ENCODE data around the gene LYZL4.

LYZL4 gene

DNA sequence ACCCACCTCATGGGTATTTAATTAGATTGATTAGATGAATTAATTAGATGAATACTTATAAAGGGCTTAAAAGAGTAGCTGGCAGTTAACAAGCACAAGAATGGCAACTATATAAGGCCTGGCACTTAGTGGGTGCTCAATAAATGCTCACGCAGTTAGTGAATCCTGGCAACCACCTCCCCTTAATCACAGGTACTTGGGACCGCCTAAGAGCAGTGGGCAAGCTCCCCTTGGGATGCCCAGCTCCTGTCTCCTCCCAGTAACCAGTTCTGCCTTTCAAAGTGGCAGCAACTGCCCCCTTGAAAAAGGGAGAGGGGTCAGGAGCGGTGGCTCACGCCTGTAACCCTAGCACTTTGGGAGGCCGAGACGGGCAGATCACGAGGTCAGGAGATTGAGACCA lies 4.6 kb downstream of the LYZL4 start:
- Mint-ChIP-seq H3K36me3 (no peaks in the 10 kb centered on the region), H3K9me3 (peaks cover 4% of the 10 kb centered on the region), H3K4me1 (peaks cover 18% of the 10 kb centered on the region), H3K4me3 (no peak overlapping the region), H3K27me3 (no peaks in the 10 kb centered on the region), H3K27ac (no peak overlapping the region)

DNA sequence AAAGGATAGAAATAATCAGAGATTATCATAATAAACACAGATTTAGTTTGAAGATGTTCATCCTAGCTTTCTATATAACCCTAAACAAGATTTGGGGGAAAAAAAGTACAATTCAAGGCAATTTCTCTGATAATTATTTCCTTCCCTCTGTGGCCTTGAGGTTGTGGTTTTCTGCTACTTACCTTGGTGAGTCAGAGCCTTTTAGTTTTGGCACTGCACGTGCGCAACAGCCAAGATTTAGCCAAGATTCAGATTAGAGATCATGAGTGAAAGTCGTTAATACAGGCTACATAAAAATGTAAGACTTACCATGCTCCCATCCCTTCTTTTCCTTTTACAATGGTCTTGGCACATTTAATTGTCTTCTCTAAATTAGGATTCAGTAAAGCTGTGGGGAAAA lies 6.7 kb downstream of the LYZL4 start:
- no peak overlapping the region for H3K4me3 Mint-ChIP-seq
- H3K36me3 Mint-ChIP-seq, result no peaks in the 10 kb centered on the region
- peaks cover 4% of the 10 kb centered on the region for H3K9me3 Mint-ChIP-seq
- H3K4me1 Mint-ChIP-seq, result peaks cover 18% of the 10 kb centered on the region
- H3K27me3 Mint-ChIP-seq, result no peaks in the 10 kb centered on the region
- H3K27ac Mint-ChIP-seq, result no peak overlapping the region

GRCh38 chr3:42402394-42403096 lies 7.9 kb downstream of the LYZL4 start:
- Mint-ChIP-seq H3K27me3 (no peaks in the 10 kb centered on the region), H3K9me3 (peaks cover 4% of the 10 kb centered on the region), H3K4me3 (no peak overlapping the region), H3K36me3 (no peaks in the 10 kb centered on the region), H3K4me1 (peaks cover 21% of the 10 kb centered on the region), H3K27ac (no peak overlapping the region)

GRCh38 chr3:42398080-42398479 lies 12.3 kb downstream of the LYZL4 start:
- no peak overlapping the region for H3K4me3 Mint-ChIP-seq
- no peaks in the 10 kb centered on the region for H3K36me3 Mint-ChIP-seq

GRCh38 chr3:42397644-42398043 lies 12.8 kb downstream of the LYZL4 start:
- no peak overlapping the region for H3K4me3 Mint-ChIP-seq
- H3K27ac Mint-ChIP-seq, result no peak overlapping the region
- peaks cover 4% of the 10 kb centered on the region for H3K9me3 Mint-ChIP-seq
- H3K27me3 Mint-ChIP-seq, result no peaks in the 10 kb centered on the region
- H3K4me1 Mint-ChIP-seq, result peaks cover 26% of the 10 kb centered on the region
- no peaks in the 10 kb centered on the region for H3K36me3 Mint-ChIP-seq

More at GRCh38 chr3:42398080-42398479, 12.3 kb downstream of the LYZL4 start:
- no peak overlapping the region for H3K27ac Mint-ChIP-seq
- H3K27me3 Mint-ChIP-seq, result no peaks in the 10 kb centered on the region
- peaks cover 4% of the 10 kb centered on the region for H3K9me3 Mint-ChIP-seq
- peaks cover 24% of the 10 kb centered on the region for H3K4me1 Mint-ChIP-seq

- Mint-ChIP-seq H3K36me3 (no peaks in the 10 kb centered on the region), H3K4me1 (peaks cover 32% of the 10 kb centered on the region), H3K4me3 (no peak overlapping the region), H3K9me3 (no peaks in the 10 kb centered on the region), H3K27ac (no peak overlapping the region), H3K27me3 (no peaks in the 10 kb centered on the region)
Measured at GRCh38 chr3:42394579-42395288, 15.7 kb downstream of the LYZL4 start.

DNA sequence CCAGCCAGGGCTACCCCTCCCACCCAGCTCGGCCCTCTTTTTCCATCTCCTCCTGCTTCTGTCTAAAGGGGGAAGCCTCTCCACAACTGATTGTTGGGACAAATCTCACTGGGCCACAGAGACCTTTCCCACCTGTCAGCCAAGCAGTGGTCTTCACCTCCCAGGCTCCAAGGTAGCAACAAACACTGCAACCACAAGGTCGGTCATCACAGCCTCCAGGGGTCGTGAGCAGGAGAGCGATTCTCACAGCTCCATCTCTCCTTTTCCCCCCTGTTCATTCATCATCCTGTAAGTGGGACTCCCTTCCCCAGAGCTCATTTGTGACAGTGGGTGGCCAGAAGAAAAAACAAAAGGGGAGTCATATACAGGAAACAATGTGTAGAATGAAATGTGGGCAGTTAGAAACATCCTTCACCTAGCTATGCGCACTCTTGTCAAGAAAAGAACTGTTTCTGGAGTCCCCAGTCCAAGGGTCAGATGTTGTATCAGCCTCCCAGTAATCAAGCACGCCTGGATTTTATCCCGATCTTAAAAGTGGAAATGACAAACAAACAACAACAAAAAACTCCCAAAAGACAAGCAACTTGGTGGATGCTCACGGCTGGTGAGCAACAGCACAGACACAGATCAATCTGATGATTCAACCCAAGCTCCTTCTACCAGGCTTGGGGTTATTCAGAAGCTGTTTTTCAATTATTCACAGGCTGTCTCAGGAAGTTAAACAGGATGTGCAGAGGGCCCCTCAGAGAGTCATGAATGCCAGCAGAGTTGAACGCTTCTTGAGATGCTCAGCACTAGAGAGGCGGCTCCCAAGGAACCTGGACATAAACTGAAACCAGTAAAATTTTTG lies 22.4 kb downstream of the LYZL4 start:
- Mint-ChIP-seq H3K9me3 (no peaks in the 10 kb centered on the region), H3K4me1 (peaks cover 59% of the 10 kb centered on the region), H3K4me3 (peak overlapping the region; percentile 69), H3K27me3 (no peaks in the 10 kb centered on the region), H3K36me3 (no peaks in the 10 kb centered on the region), H3K27ac (peak overlapping the region; percentile 93)

GRCh38 chr3:42381551-42382082 lies 28.8 kb downstream of the LYZL4 start:
- no peaks in the 10 kb centered on the region for H3K27me3 Mint-ChIP-seq
- no peak overlapping the region for H3K27ac Mint-ChIP-seq
- H3K9me3 Mint-ChIP-seq, result no peaks in the 10 kb centered on the region
- no peaks in the 10 kb centered on the region for H3K36me3 Mint-ChIP-seq
- H3K4me3 Mint-ChIP-seq, result no peak overlapping the region
- peaks cover 9% of the 10 kb centered on the region for H3K4me1 Mint-ChIP-seq

DNA sequence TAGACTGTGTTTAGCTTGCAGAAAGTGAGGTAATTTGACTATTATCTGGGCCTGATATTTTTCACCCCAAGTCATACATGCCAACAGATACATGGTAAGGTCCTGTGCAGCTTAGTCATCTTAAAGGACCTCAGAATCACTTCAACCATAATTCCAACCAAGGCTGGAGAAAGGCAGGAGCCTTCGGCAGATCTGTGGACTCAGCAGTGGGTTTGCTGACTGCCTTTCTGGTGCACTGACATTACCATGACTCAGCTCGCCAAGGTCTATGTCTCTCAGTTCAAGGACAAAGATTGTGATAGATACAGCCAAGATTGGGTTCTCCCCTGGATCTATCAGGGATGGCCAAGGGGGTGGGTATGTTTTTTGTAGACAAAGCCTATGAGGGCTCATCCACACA lies 32.7 kb downstream of the LYZL4 start:
- Mint-ChIP-seq H3K4me3 (no peak overlapping the region), H3K4me1 (peaks cover 4% of the 10 kb centered on the region), H3K9me3 (no peaks in the 10 kb centered on the region), H3K27ac (no peak overlapping the region), H3K27me3 (no peaks in the 10 kb centered on the region), H3K36me3 (no peaks in the 10 kb centered on the region)

- Mint-ChIP-seq H3K27ac (no peak overlapping the region), H3K9me3 (no peaks in the 10 kb centered on the region), H3K4me1 (peaks cover 13% of the 10 kb centered on the region), H3K36me3 (no peaks in the 10 kb centered on the region), H3K4me3 (no peak overlapping the region), H3K27me3 (no peaks in the 10 kb centered on the region)
Measured at GRCh38 chr3:42376344-42376798, 34.0 kb downstream of the LYZL4 start.

DNA sequence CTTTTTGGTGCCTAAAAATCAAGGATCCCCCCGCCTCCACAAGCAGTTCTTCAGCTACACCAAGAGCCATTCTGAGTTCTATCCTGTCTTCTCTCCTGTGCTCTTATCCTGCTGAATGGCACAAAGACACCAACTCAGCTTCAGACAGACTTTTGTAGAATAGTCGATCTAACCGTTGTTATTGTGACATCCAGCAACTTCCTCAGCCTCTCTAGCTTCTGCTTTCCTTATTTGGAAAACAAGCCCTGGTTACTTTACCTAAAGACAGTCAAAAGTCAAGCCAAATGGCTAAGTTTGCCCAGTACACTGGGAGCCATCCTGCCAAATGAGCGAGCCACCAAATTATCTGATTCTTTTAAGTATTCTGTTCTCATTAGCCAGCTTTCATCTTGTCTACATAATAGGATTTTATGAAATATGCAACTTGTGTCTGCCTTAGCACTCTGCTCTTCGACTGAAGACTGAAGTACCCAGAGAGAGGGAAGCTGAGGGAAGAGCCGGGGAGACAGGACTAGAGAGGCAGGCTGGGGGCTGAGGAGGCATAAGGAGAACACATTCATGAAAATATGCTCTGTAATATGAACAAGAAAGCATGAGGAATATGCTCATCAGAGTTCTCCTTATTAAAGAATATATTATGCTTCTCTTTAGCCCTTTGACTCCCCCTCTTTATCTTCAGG lies 35.1 kb downstream of the LYZL4 start:
- Mint-ChIP-seq H3K36me3 (peaks cover 1% of the 10 kb centered on the region), H3K9me3 (peaks cover 10% of the 10 kb centered on the region), H3K4me1 (peaks cover 24% of the 10 kb centered on the region), H3K27ac (no peak overlapping the region), H3K27me3 (no peaks in the 10 kb centered on the region), H3K4me3 (no peak overlapping the region)

- peaks cover 36% of the 10 kb centered on the region for H3K4me1 Mint-ChIP-seq
- no peaks in the 10 kb centered on the region for H3K27me3 Mint-ChIP-seq
- no peak overlapping the region for H3K27ac Mint-ChIP-seq
- H3K9me3 Mint-ChIP-seq, result peaks cover 10% of the 10 kb centered on the region
- H3K36me3 Mint-ChIP-seq, result peaks cover 1% of the 10 kb centered on the region
- H3K4me3 Mint-ChIP-seq, result no peak overlapping the region
Measured at GRCh38 chr3:42371776-42372175, 38.6 kb downstream of the LYZL4 start.

DNA sequence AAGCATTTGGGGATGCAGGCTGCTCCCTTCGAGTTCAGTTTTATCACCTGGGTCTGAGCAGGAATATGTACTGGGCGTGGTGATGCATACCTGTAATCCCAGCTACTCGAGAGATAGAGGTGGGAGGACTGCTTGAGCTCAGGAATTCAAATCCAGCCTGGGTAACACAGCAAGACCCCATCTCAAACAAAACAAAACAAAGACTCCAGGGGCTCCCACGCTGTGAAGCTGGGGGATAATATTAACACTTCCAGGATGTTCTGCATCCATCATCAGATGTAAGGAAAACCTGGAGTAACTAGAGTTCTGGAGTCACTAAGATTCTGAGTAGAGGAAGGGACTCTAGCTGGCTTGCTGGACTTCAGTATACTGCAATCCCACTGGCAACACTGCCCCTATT lies 40.6 kb downstream of the LYZL4 start:
- Mint-ChIP-seq H3K4me1 (peaks cover 32% of the 10 kb centered on the region), H3K36me3 (peaks cover 1% of the 10 kb centered on the region), H3K9me3 (peaks cover 15% of the 10 kb centered on the region), H3K4me3 (no peak overlapping the region), H3K27me3 (no peaks in the 10 kb centered on the region), H3K27ac (no peak overlapping the region)

DNA sequence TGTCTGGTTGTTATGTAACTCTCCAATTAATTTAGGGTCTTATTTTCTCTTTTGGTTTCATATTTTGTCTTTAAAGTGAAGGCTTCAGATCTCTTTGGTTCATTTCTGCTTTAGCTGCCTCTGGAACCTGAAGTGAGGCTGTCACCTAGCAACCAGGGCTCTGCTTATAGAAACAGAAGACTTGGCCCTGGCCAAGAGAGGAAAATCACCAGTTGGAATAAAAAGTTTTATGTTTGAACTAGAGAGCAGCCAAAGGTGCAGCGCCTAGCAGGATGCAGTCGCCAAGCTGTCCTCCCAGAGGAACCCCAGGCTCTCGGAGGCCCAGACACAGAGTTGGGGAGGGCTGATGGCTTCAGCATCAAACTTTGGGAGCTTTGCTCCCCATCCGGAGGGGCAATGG lies 41.1 kb downstream of the LYZL4 start:
- H3K27ac Mint-ChIP-seq, result peak overlapping the region; percentile 21
- no peak overlapping the region for H3K4me3 Mint-ChIP-seq
- peaks cover 15% of the 10 kb centered on the region for H3K9me3 Mint-ChIP-seq
- H3K36me3 Mint-ChIP-seq, result peaks cover 1% of the 10 kb centered on the region
- no peaks in the 10 kb centered on the region for H3K27me3 Mint-ChIP-seq
- peaks cover 32% of the 10 kb centered on the region for H3K4me1 Mint-ChIP-seq

GRCh38 chr3:42368861-42369260 lies 41.5 kb downstream of the LYZL4 start:
- Mint-ChIP-seq H3K27me3 (no peaks in the 10 kb centered on the region), H3K36me3 (peaks cover 1% of the 10 kb centered on the region), H3K4me1 (peaks cover 32% of the 10 kb centered on the region), H3K27ac (no peak overlapping the region), H3K9me3 (peaks cover 15% of the 10 kb centered on the region), H3K4me3 (no peak overlapping the region)

All from activated naive CD4-positive, alpha-beta T cell treated with anti-CD3 and anti-CD28 coated beads, Interleukin-2, amount 50 U/mL, for 24 hours (primary cell).